PC-3 (cell line): ENCODE data around the gene OXSR1.

Experiments
- EZH2 ChIP-seq: fragments of 300-600 bp; sonication (generic); IDR thresholded peaks from one replicate; pipeline ENCODE4 v1.6.1; 2017; ENCODE audit warnings: antibody characterized with exemption, mild to moderate bottlenecking, low read length; ENCODE audit not compliant: unreplicated experiment
- EZH2phosphoT487 ChIP-seq: fragments of 300-600 bp; sonication (generic); IDR thresholded peaks from 2 replicates; pipeline ENCODE4 v1.6.1; 2018; ENCODE audit warnings: mild to moderate bottlenecking, antibody characterized with exemption, low read length, borderline replicate concordance
- TF ChIP-seq, protein P1 (sequence below): fragments of 300-600 bp; sonication (generic); conservative IDR thresholded peaks from 2 replicates; pipeline ENCODE4 v1.5.1; 2017; ENCODE audit warnings: antibody characterized with exemption, low read depth, mild to moderate bottlenecking, low read length

GRCh38 chr3:38171622-38172021 lies 6.3 kb downstream of the OXSR1 start:
- TF ChIP-seq, protein P1, sequence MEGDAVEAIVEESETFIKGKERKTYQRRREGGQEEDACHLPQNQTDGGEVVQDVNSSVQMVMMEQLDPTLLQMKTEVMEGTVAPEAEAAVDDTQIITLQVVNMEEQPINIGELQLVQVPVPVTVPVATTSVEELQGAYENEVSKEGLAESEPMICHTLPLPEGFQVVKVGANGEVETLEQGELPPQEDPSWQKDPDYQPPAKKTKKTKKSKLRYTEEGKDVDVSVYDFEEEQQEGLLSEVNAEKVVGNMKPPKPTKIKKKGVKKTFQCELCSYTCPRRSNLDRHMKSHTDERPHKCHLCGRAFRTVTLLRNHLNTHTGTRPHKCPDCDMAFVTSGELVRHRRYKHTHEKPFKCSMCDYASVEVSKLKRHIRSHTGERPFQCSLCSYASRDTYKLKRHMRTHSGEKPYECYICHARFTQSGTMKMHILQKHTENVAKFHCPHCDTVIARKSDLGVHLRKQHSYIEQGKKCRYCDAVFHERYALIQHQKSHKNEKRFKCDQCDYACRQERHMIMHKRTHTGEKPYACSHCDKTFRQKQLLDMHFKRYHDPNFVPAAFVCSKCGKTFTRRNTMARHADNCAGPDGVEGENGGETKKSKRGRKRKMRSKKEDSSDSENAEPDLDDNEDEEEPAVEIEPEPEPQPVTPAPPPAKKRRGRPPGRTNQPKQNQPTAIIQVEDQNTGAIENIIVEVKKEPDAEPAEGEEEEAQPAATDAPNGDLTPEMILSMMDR, result no peak
- TF ChIP-seq EZH2phosphoT487 (no peak), EZH2 (no peak)
